HG03575 (cell line): Measurements from ENCODE around the gene VSIG10L2.

Experiments
- ATAC-seq: cut with Tn5 transposase; IDR thresholded peaks from one replicate; pipeline ENCODE4 v1.9.1; 2021; ENCODE audit not compliant: unreplicated experiment, insufficient number of reproducible peaks, low FRiP score; ENCODE audit errors: extremely low read depth

Gene VSIG10L2

GRCh38 chr11:125944350-125945010, 1.4 kb upstream of the VSIG10L2 start:
- ATAC-seq, result no peak

GRCh38 chr11:125945011-125945796, 640 bp upstream of the VSIG10L2 start:
- ATAC-seq, result no peak

GRCh38 chr11:125946712-125947418, 1.0 kb downstream of the VSIG10L2 start:
- ATAC-seq, result no peak

- ATAC-seq, result no peak
These were observed 1.8 kb downstream of the VSIG10L2 start for GRCh38 chr11:125947419-125948277.

GRCh38 chr11:125948278-125949051, 2.6 kb downstream of the VSIG10L2 start:
- no peak for ATAC-seq

GRCh38 chr11:125949271-125950177, 3.7 kb downstream of the VSIG10L2 start:
- ATAC-seq, result no peak

GRCh38 chr11:125950178-125950490, 4.3 kb downstream of the VSIG10L2 start:
- no peak for ATAC-seq

- no peak for ATAC-seq
These were observed 5.1 kb downstream of the VSIG10L2 start for GRCh38 chr11:125950696-125951651.

- ATAC-seq, result no peak
These were observed 5.9 kb downstream of the VSIG10L2 start for GRCh38 chr11:125951731-125952130.

GRCh38 chr11:125952559-125952958, 6.7 kb downstream of the VSIG10L2 start:
- ATAC-seq, result no peak

GRCh38 chr11:125952973-125953372, 7.1 kb downstream of the VSIG10L2 start:
- no peak for ATAC-seq

- ATAC-seq, result no peak
These were observed 7.6 kb downstream of the VSIG10L2 start for GRCh38 chr11:125953401-125953935.

- ATAC-seq, result no peak
These were observed 8.5 kb downstream of the VSIG10L2 start for GRCh38 chr11:125954123-125954944.

GRCh38 chr11:125954945-125955640, 9.2 kb downstream of the VSIG10L2 start:
- ATAC-seq, result no peak

- no peak for ATAC-seq
These were observed 10.0 kb downstream of the VSIG10L2 start for GRCh38 chr11:125955856-125956255.
